ENCODE results near the gene RAPGEF3.
A peak's percentile ranks its signal among the peaks of the same experiment; 100 is the strongest.

RAPGEF3 gene

GRCh38 chr12:47707355-47707754 lies 51.3 kb downstream of the RAPGEF3 start:
- H3K9ac ChIP-seq (ENCODE audit: low read depth, low read length) = peak overlapping the region; percentile 68
- H3K4me3 ChIP-seq (ENCODE audit: low read depth in 1 of 2, low read length in 2 of 2) = peak overlapping the region in 1 of 2 experiments; percentile 25; a peak in 2 of 4 replicates
- no peaks in the 10 kb centered on the region for H3K36me3 ChIP-seq (ENCODE audit: insufficient read depth, low read length)
- peak overlapping the region; percentile 33 for H3K27ac ChIP-seq (ENCODE audit: low read length)
- ATAC-seq (ENCODE audit: insufficient read depth, low read depth) = no peak
- H3K4me1 ChIP-seq (ENCODE audit: insufficient read depth, low read length) = peaks cover 41% of the 10 kb centered on the region
- no peaks in the 10 kb centered on the region for H3K27me3 ChIP-seq (ENCODE audit: insufficient read depth, low read length, poor library complexity)
- peaks cover 49% of the 10 kb centered on the region for H3K79me2 ChIP-seq (ENCODE audit: insufficient read depth, low read length)
- TF ChIP-seq CTCF (IDR thresholded peaks at IDR 0.05; ENCODE audit: borderline replicate concordance, extremely low read depth, low read length, poor library complexity, severe bottlenecking) (no peak), EZH2 (IDR thresholded peaks at IDR 0.05; ENCODE audit: borderline replicate concordance, low read depth, low read length, severe bottlenecking) (no peak)
- H3K4me2 ChIP-seq (ENCODE audit: insufficient read depth, low read length) = peak overlapping the region; percentile 69
- no peaks in the 10 kb centered on the region for H3K9me3 ChIP-seq (ENCODE audit: insufficient read depth, low read length, severe bottlenecking)
- no peak for DNase-seq
- H2AFZ ChIP-seq (ENCODE audit: low read depth, low read length) = no peak overlapping the region
- H4K20me1 ChIP-seq (ENCODE audit: insufficient read depth, low read length) = no peaks in the 10 kb centered on the region; the same call in 1 of the 2 replicates

GRCh38 chr12:47705566-47706425 lies 52.9 kb downstream of the RAPGEF3 start, which contains the start of gene RPAP3:
Gene RPAP3, minus strand, starts transcription at chr12:47706030. Its CDS starts 3,190 bp downstream, at chr12:47702840.
- Histone ChIP-seq H4K20me1 (ENCODE audit: insufficient read depth, low read length) (no peaks in the 10 kb centered on the region; the same call in 1 of the 2 replicates), H3K4me1 (ENCODE audit: insufficient read depth, low read length) (peaks cover 41% of the 10 kb centered on the region), H3K4me3 (ENCODE audit: low read depth in 1 of 2, low read length in 2 of 2) (peak within 1 kb of the TSS; percentile 64 to 80), H3K4me2 (ENCODE audit: insufficient read depth, low read length) (peak within 1 kb of the TSS; percentile 69), H3K27ac (ENCODE audit: low read length) (peak within 1 kb of the TSS; percentile 82), H3K9me3 (ENCODE audit: insufficient read depth, low read length, severe bottlenecking) (no peaks in the 10 kb centered on the region), H3K9ac (ENCODE audit: low read depth, low read length) (peak within 1 kb of the TSS; percentile 68), H3K36me3 (ENCODE audit: insufficient read depth, low read length) (peaks cover 5% of the 10 kb centered on the region), H3K79me2 (ENCODE audit: insufficient read depth, low read length) (peaks cover 61% of the 10 kb centered on the region), H3K27me3 (ENCODE audit: insufficient read depth, low read length, poor library complexity) (no peaks in the 10 kb centered on the region), H2AFZ (ENCODE audit: low read depth, low read length) (peak within 1 kb of the TSS; percentile 92)
- TF ChIP-seq EZH2 (IDR thresholded peaks at IDR 0.05; ENCODE audit: borderline replicate concordance, low read depth, low read length, severe bottlenecking) (no peak), CTCF (IDR thresholded peaks at IDR 0.05; ENCODE audit: borderline replicate concordance, extremely low read depth, low read length, poor library complexity, severe bottlenecking) (peak; percentile 68)
- DNase-seq (peak; percentile 96), ATAC-seq (ENCODE audit: insufficient read depth, low read depth) (peak; percentile 94)

- H3K4me1 ChIP-seq (ENCODE audit: insufficient read depth, low read length) = peaks cover 41% of the 10 kb centered on the region
- no peak for ATAC-seq (ENCODE audit: insufficient read depth, low read depth)
- no peak for DNase-seq
- no peaks in the 10 kb centered on the region for H3K9me3 ChIP-seq (ENCODE audit: insufficient read depth, low read length, severe bottlenecking)
- peaks cover 11% of the 10 kb centered on the region for H3K36me3 ChIP-seq (ENCODE audit: insufficient read depth, low read length)
- peak overlapping the region; percentile 92 for H2AFZ ChIP-seq (ENCODE audit: low read depth, low read length)
- peaks cover 67% of the 10 kb centered on the region for H3K79me2 ChIP-seq (ENCODE audit: insufficient read depth, low read length)
- H4K20me1 ChIP-seq (ENCODE audit: insufficient read depth, low read length) = no peaks in the 10 kb centered on the region; the same call in 1 of the 2 replicates
- H3K9ac ChIP-seq (ENCODE audit: low read depth, low read length) = peak overlapping the region; percentile 68
- H3K4me3 ChIP-seq (ENCODE audit: low read depth in 1 of 2, low read length in 2 of 2) = peak overlapping the region; percentile 64 to 80
- TF ChIP-seq CTCF (IDR thresholded peaks at IDR 0.05; ENCODE audit: borderline replicate concordance, extremely low read depth, low read length, poor library complexity, severe bottlenecking) (no peak), EZH2 (IDR thresholded peaks at IDR 0.05; ENCODE audit: borderline replicate concordance, low read depth, low read length, severe bottlenecking) (no peak)
- peak overlapping the region; percentile 69 for H3K4me2 ChIP-seq (ENCODE audit: insufficient read depth, low read length)
- peak overlapping the region; percentile 82 for H3K27ac ChIP-seq (ENCODE audit: low read length)
- H3K27me3 ChIP-seq (ENCODE audit: insufficient read depth, low read length, poor library complexity) = no peaks in the 10 kb centered on the region
Observed at GRCh38 chr12:47705229-47705565, 53.5 kb downstream of the RAPGEF3 start.
